Brain microvascular endothelial cell (primary cell): ENCODE measurements around the gene MAP2K6.

ENCODE experiments used
- DNase-seq: peaks from one replicate; pipeline ENCODE4 v3.0.0-alpha.2; 2020
- H3K27ac ChIP-seq: fragments of 250-450 bp; sonication (Bioruptor Pico); 2 replicates; pipeline ENCODE4 v1.5.1; 2020; ENCODE audit warnings: mild to moderate bottlenecking, moderate library complexity
- H3K27me3 ChIP-seq: fragments of 250-450 bp; sonication (Bioruptor Pico); replicated peaks from 2 replicates; pipeline ENCODE4 v1.5.1; 2020; ENCODE audit warnings: mild to moderate bottlenecking
- H3K36me3 ChIP-seq: fragments of 250-450 bp; sonication (Bioruptor Pico); replicated peaks from 2 replicates; pipeline ENCODE4 v1.5.1; 2020; ENCODE audit warnings: mild to moderate bottlenecking
- H3K4me3 ChIP-seq: 2 replicates; pipeline ENCODE4 v1.5.1; 2011; ENCODE audit warnings: low read depth, mild to moderate bottlenecking, control low read depth, low read length, moderate library complexity
- CTCF ChIP-seq: IDR thresholded peaks from 2 replicates; pipeline ENCODE4 v1.5.1; 2011; ENCODE audit warnings: low read depth, mild to moderate bottlenecking, moderate library complexity, low read length, control low read depth, inconsistent platforms; ENCODE audit errors: missing control alignments
- in situ Hi-C: cut with HindIII; loops from 2 replicates; pipeline ENCODE4 v1.10.0; 2017; ENCODE audit warnings: low sequenced_read_pairs, low pct_ligation_motif_present

Gene MAP2K6

GRCh38 chr17:69486779-69487637 lies 72.5 kb downstream of the MAP2K6 start:
- Histone ChIP-seq H3K27ac (no peak overlapping the region), H3K36me3 (no peaks in the 10 kb centered on the region), H3K27me3 (no peaks in the 10 kb centered on the region), H3K4me3 (no peak overlapping the region)
- in situ Hi-C loops = no loop called here
- TF ChIP-seq CTCF = no peak
- no peak for DNase-seq

- in situ Hi-C loops = no loop called here
- Histone ChIP-seq H3K4me3 (no peak overlapping the region), H3K36me3 (no peaks in the 10 kb centered on the region), H3K27me3 (no peaks in the 10 kb centered on the region), H3K27ac (no peak overlapping the region)
- DNase-seq = no peak
- no peak for TF ChIP-seq CTCF
These were observed 74.8 kb downstream of the MAP2K6 start for GRCh38 chr17:69489313-69489712.

DNA sequence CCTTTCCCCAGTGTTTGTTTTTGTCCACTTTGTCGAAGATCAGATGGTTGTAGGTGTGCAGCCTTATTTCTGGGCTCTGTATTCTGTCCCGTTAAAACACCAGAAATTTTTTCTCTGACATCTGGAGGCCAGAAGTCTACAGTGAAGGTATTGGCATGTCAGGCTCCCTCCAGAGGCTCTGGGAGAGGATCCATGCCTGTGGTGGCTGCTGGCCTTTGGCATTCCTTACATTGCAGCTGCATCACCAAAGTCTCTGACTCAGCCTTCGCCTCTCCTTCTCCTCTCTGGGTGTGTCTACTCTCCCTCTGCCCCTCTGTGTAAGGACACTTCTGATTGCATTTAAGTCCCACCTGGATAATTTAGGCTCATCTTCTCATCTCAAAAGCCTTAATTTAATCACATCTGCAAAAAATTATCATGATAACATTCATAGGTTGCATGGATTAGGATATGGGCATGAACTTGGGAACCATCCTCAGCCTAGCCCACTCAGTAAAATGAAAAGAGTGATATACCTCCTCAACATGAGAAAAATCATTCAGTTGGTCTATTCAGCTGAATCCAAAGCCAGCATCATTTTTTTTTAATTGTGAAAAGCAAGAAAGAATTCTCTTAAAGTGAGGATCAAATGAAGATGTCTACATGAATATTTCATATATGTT lies 78.0 kb downstream of the MAP2K6 start:
- H3K27me3 ChIP-seq = no peaks in the 10 kb centered on the region
- no peak overlapping the region for H3K27ac ChIP-seq
- DNase-seq = peak; percentile 79
- peak; percentile 24 for TF ChIP-seq CTCF
- in situ Hi-C loops = no loop called here
- no peak overlapping the region for H3K4me3 ChIP-seq
- H3K36me3 ChIP-seq = no peaks in the 10 kb centered on the region

DNA sequence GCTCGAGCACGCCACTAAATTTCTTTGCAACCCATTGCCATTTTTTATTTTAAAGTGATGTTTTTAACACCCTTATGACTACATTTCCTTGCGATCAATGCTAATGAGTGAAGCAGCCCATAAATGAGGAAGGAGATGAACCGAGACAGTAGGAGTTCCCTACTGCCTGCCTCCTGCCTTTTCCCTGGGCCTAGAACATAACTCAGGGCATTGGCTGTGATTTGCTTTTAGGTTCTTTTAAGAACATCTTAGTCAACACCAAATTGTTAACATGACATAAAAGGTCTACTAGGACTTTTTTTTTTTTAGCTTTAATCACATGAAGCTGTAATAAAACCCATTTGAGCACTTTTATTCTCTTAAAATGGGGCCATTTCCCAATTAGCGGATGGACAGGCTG lies 81.3 kb downstream of the MAP2K6 start:
- Histone ChIP-seq H3K36me3 (no peaks in the 10 kb centered on the region), H3K27me3 (no peaks in the 10 kb centered on the region), H3K4me3 (no peak overlapping the region), H3K27ac (no peak overlapping the region)
- DNase-seq = no peak
- in situ Hi-C loops = no loop called here
- TF ChIP-seq CTCF = no peak

GRCh38 chr17:69497161-69497560 lies 82.7 kb downstream of the MAP2K6 start:
- no peak for DNase-seq

More at GRCh38 chr17:69497161-69497560, 82.7 kb downstream of the MAP2K6 start:
- H3K4me3 ChIP-seq = no peak overlapping the region
- in situ Hi-C loops = no loop called here
- H3K36me3 ChIP-seq = no peaks in the 10 kb centered on the region
- no peaks in the 10 kb centered on the region for H3K27me3 ChIP-seq
- TF ChIP-seq CTCF = no peak
- no peak overlapping the region for H3K27ac ChIP-seq
